Activated T-helper 1 cell treated with anti-CD3 and anti-CD28 coated beads, Interleukin-12 subunit alpha, Interleukin-12 subunit beta, Interleukin-2, Interleukin-4 antibody, amounts not matched to agents 30 ng/mL and 10 ng/mL and 1 ng/mL, durations not matched to agents 14 hours and 24 hours and 36 hours (primary cell): Measurements from ENCODE around the gene KPNB1. TPM values are rescaled to one million over a fixed set of nuclear protein-coding genes. Genes with fewer than 3 reads are reported as not detected.

Source experiments
- DNase-seq: peaks from one replicate; pipeline ENCODE4 v3.0.0; 2021; ENCODE audit warnings: low spot score
- H3K27ac Mint-ChIP-seq: one replicate; pipeline ENCODE4 v1.8.0; 2021; ENCODE audit warnings: mild to moderate bottlenecking, mixed read lengths
- H3K27me3 Mint-ChIP-seq: one replicate; pipeline ENCODE4 v1.8.0; 2022; ENCODE audit warnings: mild to moderate bottlenecking, moderate library complexity, mixed read lengths; ENCODE audit not compliant: insufficient read depth
- H3K36me3 Mint-ChIP-seq: one replicate; pipeline ENCODE4 v1.8.0; 2021; ENCODE audit warnings: low read depth, mixed read lengths
- H3K4me1 Mint-ChIP-seq: one replicate; pipeline ENCODE4 v1.8.0; 2021; ENCODE audit warnings: low read depth, mixed read lengths
- H3K4me3 Mint-ChIP-seq: one replicate; pipeline ENCODE4 v1.8.0; 2021; ENCODE audit warnings: mild to moderate bottlenecking, moderate library complexity, mixed read lengths
- H3K9me3 Mint-ChIP-seq: one replicate; pipeline ENCODE4 v1.8.0; 2021; ENCODE audit warnings: mixed read lengths
- intact Hi-C: fragments of 100-400 bp; cut with micrococcal nuclease; formaldehyde crosslinking; loops from one replicate; pipeline ENCODE4 v1.15.1; 2024
- total RNA-seq: library from RNA; stranded (reverse); gene quantifications from 2 replicates; pipeline ENCODE4 v1.2.3, GENCODE V29; 2022

Gene KPNB1
- total RNA-seq, 1 donor from 2014 or later = 718 TPM

DNA sequence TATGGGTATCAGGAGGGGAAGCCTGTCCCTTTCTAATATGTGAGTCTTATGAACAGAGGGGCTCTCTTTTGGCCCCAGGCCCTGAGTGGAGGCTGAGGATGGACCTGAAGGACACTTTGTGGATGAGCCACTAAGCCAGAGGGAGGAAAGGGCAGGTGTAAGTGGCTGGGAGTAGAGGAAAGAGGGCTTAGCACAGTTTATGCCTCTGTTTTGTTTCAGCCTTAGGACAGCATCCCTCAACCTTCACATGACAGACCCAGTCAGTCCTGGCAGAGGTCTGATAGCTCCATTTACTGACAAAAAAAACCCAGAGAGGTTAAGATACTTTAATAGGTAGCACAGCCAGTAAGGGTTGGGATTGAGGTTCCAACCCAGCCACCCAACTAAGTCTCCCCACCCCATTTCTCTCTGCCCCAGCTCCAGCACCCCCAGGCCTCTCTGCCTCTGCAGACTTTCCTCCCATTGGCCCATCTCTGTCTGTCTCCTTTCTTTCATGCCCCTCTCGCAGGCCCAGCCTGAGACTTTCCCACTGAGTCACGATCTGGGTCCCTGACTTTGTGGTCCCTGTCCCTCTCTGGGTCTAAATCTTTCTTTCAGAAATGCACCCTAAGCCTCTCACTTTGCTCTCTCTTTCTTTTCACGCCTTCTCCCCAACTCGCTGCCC lies 78.6 kb downstream of the KPNB1 start:
- Mint-ChIP-seq H3K27me3 (no peaks in the 10 kb centered on the region), H3K36me3 (no peaks in the 10 kb centered on the region), H3K27ac (peak overlapping the region; percentile 70), H3K9me3 (no peaks in the 10 kb centered on the region), H3K4me3 (peak overlapping the region; percentile 12), H3K4me1 (peaks cover 85% of the 10 kb centered on the region)
- intact Hi-C loops = no loop called here
- DNase-seq = no peak

GRCh38 chr17:47729476-47729875 lies 79.8 kb downstream of the KPNB1 start:
- H3K4me3 Mint-ChIP-seq = peak overlapping the region; percentile 47
- H3K27ac Mint-ChIP-seq = peak overlapping the region; percentile 61
- peaks cover 90% of the 10 kb centered on the region for H3K4me1 Mint-ChIP-seq
- H3K36me3 Mint-ChIP-seq = peaks cover 7% of the 10 kb centered on the region
- H3K27me3 Mint-ChIP-seq = no peaks in the 10 kb centered on the region
- intact Hi-C loops = loop anchor here (1.0 kb wide), 1 partner anchor 8 kb away; no protein-coding TSS in a partner anchor
- H3K9me3 Mint-ChIP-seq = no peaks in the 10 kb centered on the region
- DNase-seq = no peak

DNA sequence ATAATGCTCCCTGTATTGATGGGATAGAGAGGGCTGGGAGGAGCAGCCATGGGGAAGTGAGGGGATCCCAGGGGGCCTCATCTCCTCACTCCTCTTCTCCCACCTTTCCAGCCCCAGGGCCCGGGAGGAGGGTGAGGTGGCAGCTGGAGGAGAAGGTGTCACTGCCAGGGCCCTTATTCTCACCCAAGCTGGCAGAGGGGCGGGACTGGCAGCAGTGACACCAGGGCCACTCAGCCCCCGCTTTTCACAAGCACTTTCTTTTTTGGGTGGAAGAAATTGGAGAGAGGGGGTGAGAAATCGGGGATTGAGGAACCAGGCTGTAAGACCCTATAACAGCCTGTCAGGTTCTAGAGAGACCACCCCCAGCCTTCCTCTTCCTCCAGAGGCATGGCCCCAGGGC lies 81.0 kb downstream of the KPNB1 start:
- intact Hi-C loops = loop anchor here (10.0 kb wide), 1 partner anchor 406 kb away; the partner anchor contains the start of gene EFCAB13
- DNase-seq = no peak
- H3K9me3 Mint-ChIP-seq = no peaks in the 10 kb centered on the region
- no peaks in the 10 kb centered on the region for H3K27me3 Mint-ChIP-seq
- no peak overlapping the region for H3K4me3 Mint-ChIP-seq
- peaks cover 90% of the 10 kb centered on the region for H3K4me1 Mint-ChIP-seq
- no peak overlapping the region for H3K27ac Mint-ChIP-seq
- H3K36me3 Mint-ChIP-seq = peaks cover 18% of the 10 kb centered on the region

GRCh38 chr17:47731396-47731795 lies 81.7 kb downstream of the KPNB1 start:
- Mint-ChIP-seq H3K9me3 (no peaks in the 10 kb centered on the region), H3K4me1 (peaks cover 90% of the 10 kb centered on the region), H3K36me3 (peaks cover 20% of the 10 kb centered on the region), H3K27me3 (no peaks in the 10 kb centered on the region), H3K4me3 (peak overlapping the region; percentile 9), H3K27ac (peak overlapping the region; percentile 31)
- intact Hi-C loops = loop anchor here (10.0 kb wide), 1 partner anchor 407 kb away; the partner anchor contains the start of gene EFCAB13
- no peak for DNase-seq

- Mint-ChIP-seq H3K27ac (peak overlapping the region; percentile 78), H3K4me3 (peak overlapping the region; percentile 85), H3K9me3 (no peaks in the 10 kb centered on the region), H3K4me1 (peaks cover 90% of the 10 kb centered on the region), H3K27me3 (no peaks in the 10 kb centered on the region), H3K36me3 (peaks cover 27% of the 10 kb centered on the region)
- no peak for DNase-seq
- intact Hi-C loops = loop anchor here (1.0 to 10.0 kb wide), 7 partner anchors 11 to 408 kb away; partner anchors contain the start of genes EFCAB13 and SP2
Measured at GRCh38 chr17:47732399-47733046, 82.8 kb downstream of the KPNB1 start.

- Mint-ChIP-seq H3K27ac (peak within 1 kb of the TSS; percentile 96), H3K4me1 (peaks cover 84% of the 10 kb centered on the region), H3K4me3 (peak within 1 kb of the TSS; percentile 100), H3K27me3 (no peaks in the 10 kb centered on the region), H3K36me3 (peaks cover 29% of the 10 kb centered on the region), H3K9me3 (no peaks in the 10 kb centered on the region)
- peak; percentile 83 for DNase-seq
- intact Hi-C loops = loop anchor here (1.0 to 10.0 kb wide), 7 partner anchors 12 to 408 kb away; partner anchors contain the start of genes EFCAB13 and SP2
Measured at GRCh38 chr17:47733047-47733673, 83.4 kb downstream of the KPNB1 start, which contains the start of gene TBX21. TSS of gene TBX21 (plus strand) at chr17:47733236. CDS start at chr17:47733455, 219 bp downstream.

- Mint-ChIP-seq H3K4me3 (peak overlapping the region; percentile 100), H3K9me3 (no peaks in the 10 kb centered on the region), H3K36me3 (peaks cover 33% of the 10 kb centered on the region), H3K4me1 (peaks cover 79% of the 10 kb centered on the region), H3K27ac (peak overlapping the region; percentile 96), H3K27me3 (no peaks in the 10 kb centered on the region)
- DNase-seq = no peak
- intact Hi-C loops = loop anchor here (1.0 to 10.0 kb wide), 7 partner anchors 13 to 409 kb away; partner anchors contain the start of genes EFCAB13 and SP2
Measured at GRCh38 chr17:47733674-47734410, 84.1 kb downstream of the KPNB1 start.

DNA sequence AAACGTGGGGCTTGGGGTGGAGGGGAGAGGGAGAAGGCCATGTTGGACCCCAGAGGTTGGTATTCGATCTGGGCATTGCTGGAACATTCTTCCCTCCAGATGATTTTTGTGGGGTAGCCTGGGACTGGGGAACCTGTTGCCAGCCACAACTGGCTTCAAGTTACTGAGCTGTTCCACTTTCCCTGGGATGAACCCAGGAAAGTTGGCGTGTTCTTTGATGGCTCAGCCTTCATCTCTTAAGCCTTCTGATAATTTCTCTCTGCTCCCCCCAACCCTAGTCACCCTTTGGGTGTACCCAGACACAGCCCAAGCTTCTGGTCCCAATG lies 85.4 kb downstream of the KPNB1 start:
- intact Hi-C loops = loop anchor here (10.0 kb wide), 1 partner anchor 410 kb away; the partner anchor contains the start of gene EFCAB13
- H3K27me3 Mint-ChIP-seq = no peaks in the 10 kb centered on the region
- no peak for DNase-seq
- H3K27ac Mint-ChIP-seq = peak overlapping the region; percentile 96
- no peaks in the 10 kb centered on the region for H3K9me3 Mint-ChIP-seq
- H3K36me3 Mint-ChIP-seq = peaks cover 37% of the 10 kb centered on the region
- H3K4me3 Mint-ChIP-seq = peak overlapping the region; percentile 100
- H3K4me1 Mint-ChIP-seq = peaks cover 72% of the 10 kb centered on the region

Other genes with a start within 250 kb of the KPNB1 start
- gene NPEPPS, start 118.8 kb upstream of the KPNB1 start, total RNA-seq = 103 and 106 TPM in 2 replicates
- 11.6 and 12.4 TPM in 2 replicates for gene TBKBP1, start 44.2 kb downstream of the KPNB1 start, total RNA-seq
- 89.8 and 90.8 TPM in 2 replicates for gene TBX21, start 83.3 kb downstream of the KPNB1 start, total RNA-seq
- gene OSBPL7, start 171.9 kb downstream of the KPNB1 start, total RNA-seq = 18.6 and 21.6 TPM in 2 replicates
- 53.6 and 56.9 TPM in 2 replicates for gene MRPL10, start 181.6 kb downstream of the KPNB1 start, total RNA-seq
- 0.39 and 0.70 TPM in 2 replicates for gene LRRC46, start 181.8 kb downstream of the KPNB1 start, total RNA-seq
- gene SCRN2, start 191.4 kb downstream of the KPNB1 start, total RNA-seq = 24.5 and 26.3 TPM in 2 replicates
- 0.05 and 0.12 TPM in 2 replicates for gene SP6, start 201.2 kb downstream of the KPNB1 start, total RNA-seq
- gene SP2, start 246.3 kb downstream of the KPNB1 start, total RNA-seq = 24.0 and 26.3 TPM in 2 replicates